Gastroesophageal sphincter (tissue), 4 donors: ENCODE measurements around the gene ABCA7. TPM values are rescaled to one million over a fixed set of nuclear protein-coding genes. Genes with fewer than 3 reads are reported as not detected.

ENCODE experiments used
- ATAC-seq: fragments of 150-250 bp; one replicate; pipeline ENCODE4 v1.9.1; 2016; ENCODE audit warnings: mild to moderate bottlenecking, moderate library complexity
- H3K27ac ChIP-seq, 4 donors: fragments of 200-600 bp; sonication (generic) in 3 of 4; 1 replicate in 3 of 4; 2 replicates in 1 of 4; pipeline ENCODE4 v1.5.1; 2016 to 2019
- H3K27me3 ChIP-seq: fragments of 200-600 bp; sonication (generic); one replicate; pipeline ENCODE4 v1.5.1; 2019
- H3K36me3 ChIP-seq, 2 donors: fragments of 200-600 bp; sonication (generic); one replicate each; pipeline ENCODE4 v1.5.1; 2019; ENCODE audit warnings: control low read depth in 1 of 2
- H3K4me1 ChIP-seq, 3 donors: fragments of 200-600 bp; sonication (generic); 1 replicate in 2 of 3; 2 replicates in 1 of 3; pipeline ENCODE4 v1.5.1; 2016 to 2019; ENCODE audit warnings: control low read depth in 2 of 3
- H3K4me3 ChIP-seq, 2 donors: fragments of 200-600 bp; sonication (generic); one replicate each; pipeline ENCODE4 v1.5.1; 2019; ENCODE audit warnings: mild to moderate bottlenecking in 1 of 2, moderate library complexity in 1 of 2
- H3K9me3 ChIP-seq, 3 donors: fragments of 200-600 bp; sonication (generic); one replicate each; pipeline ENCODE4 v1.5.1; 2017 to 2019; ENCODE audit warnings: control low read depth in 2 of 3
- EP300 ChIP-seq: sonication (generic); formaldehyde crosslinking; IDR thresholded peaks from one replicate; pipeline ENCODE4 v1.6.1; 2017; ENCODE audit warnings: antibody characterized with exemption, mild to moderate bottlenecking
- POLR2A ChIP-seq, 2 donors: fragments of 450-650 bp; IDR thresholded peaks; one replicate each; pipeline ENCODE4 v1.6.1; 2017; ENCODE audit warnings: antibody characterized with exemption in 2 of 2, mild to moderate bottlenecking in 2 of 2, moderate library complexity in 1 of 2
- POLR2AphosphoS5 ChIP-seq: sonication (generic); formaldehyde crosslinking; IDR thresholded peaks from one replicate; pipeline ENCODE4 v1.6.1; 2017; ENCODE audit warnings: antibody characterized with exemption
- WGBS, 2 donors: methylation state at CpG; one replicate each; pipeline ENCODE4 v1.1.5; 2018; ENCODE audit warnings: low coverage in 1 of 2; 5-methylcytosine and 5-hydroxymethylcytosine counted together
- total RNA-seq, 4 donors: library from RNA; depleted of rRNA; stranded (reverse); fragments of >200 nt; gene quantifications; one replicate each; pipeline ENCODE4 v1.1.0, GENCODE V29; 2016
- TF ChIP-seq, protein P1 (sequence below), 4 experiments: fragments of 200-600 bp in 2 of 4; fragments of 450-650 bp in 2 of 4; sonication (generic) in 1 of 4; IDR thresholded peaks; one replicate each; pipeline ENCODE4 v1.5.1; 2017 to 2019; ENCODE audit warnings: antibody characterized with exemption in 4 of 4, mild to moderate bottlenecking in 2 of 4, moderate library complexity in 2 of 4

The ABCA7 gene
- total RNA-seq, 4 donors from 2014 or later: 3.9 to 14.3 (median 6.4) TPM

GRCh38 chr19:1097810-1098176 is 57.9 kb downstream of the ABCA7 start:
- no peaks in the 10 kb centered on the region for H3K9me3 ChIP-seq
- WGBS, 2 donors: 57 to 86% methylated on average over 1 to 6 of the region's 7 CpGs
- H3K27ac ChIP-seq: peak overlapping the region in 2 of 4 donors; percentile 98
- no peak for ATAC-seq
- H3K4me1 ChIP-seq: peaks cover 0 to 72% (median 44%) of the 10 kb centered on the region in 3 donors
- peaks cover 0 to 11% of the 10 kb centered on the region in 2 donors for H3K36me3 ChIP-seq
- no peak overlapping the region for H3K4me3 ChIP-seq
- no peaks in the 10 kb centered on the region for H3K27me3 ChIP-seq
- no peak for TF ChIP-seq POLR2A (IDR thresholded peaks at IDR 0.05)
- TF ChIP-seq, protein P1, sequence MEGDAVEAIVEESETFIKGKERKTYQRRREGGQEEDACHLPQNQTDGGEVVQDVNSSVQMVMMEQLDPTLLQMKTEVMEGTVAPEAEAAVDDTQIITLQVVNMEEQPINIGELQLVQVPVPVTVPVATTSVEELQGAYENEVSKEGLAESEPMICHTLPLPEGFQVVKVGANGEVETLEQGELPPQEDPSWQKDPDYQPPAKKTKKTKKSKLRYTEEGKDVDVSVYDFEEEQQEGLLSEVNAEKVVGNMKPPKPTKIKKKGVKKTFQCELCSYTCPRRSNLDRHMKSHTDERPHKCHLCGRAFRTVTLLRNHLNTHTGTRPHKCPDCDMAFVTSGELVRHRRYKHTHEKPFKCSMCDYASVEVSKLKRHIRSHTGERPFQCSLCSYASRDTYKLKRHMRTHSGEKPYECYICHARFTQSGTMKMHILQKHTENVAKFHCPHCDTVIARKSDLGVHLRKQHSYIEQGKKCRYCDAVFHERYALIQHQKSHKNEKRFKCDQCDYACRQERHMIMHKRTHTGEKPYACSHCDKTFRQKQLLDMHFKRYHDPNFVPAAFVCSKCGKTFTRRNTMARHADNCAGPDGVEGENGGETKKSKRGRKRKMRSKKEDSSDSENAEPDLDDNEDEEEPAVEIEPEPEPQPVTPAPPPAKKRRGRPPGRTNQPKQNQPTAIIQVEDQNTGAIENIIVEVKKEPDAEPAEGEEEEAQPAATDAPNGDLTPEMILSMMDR (IDR thresholded peaks at IDR 0.05): no peak

DNA sequence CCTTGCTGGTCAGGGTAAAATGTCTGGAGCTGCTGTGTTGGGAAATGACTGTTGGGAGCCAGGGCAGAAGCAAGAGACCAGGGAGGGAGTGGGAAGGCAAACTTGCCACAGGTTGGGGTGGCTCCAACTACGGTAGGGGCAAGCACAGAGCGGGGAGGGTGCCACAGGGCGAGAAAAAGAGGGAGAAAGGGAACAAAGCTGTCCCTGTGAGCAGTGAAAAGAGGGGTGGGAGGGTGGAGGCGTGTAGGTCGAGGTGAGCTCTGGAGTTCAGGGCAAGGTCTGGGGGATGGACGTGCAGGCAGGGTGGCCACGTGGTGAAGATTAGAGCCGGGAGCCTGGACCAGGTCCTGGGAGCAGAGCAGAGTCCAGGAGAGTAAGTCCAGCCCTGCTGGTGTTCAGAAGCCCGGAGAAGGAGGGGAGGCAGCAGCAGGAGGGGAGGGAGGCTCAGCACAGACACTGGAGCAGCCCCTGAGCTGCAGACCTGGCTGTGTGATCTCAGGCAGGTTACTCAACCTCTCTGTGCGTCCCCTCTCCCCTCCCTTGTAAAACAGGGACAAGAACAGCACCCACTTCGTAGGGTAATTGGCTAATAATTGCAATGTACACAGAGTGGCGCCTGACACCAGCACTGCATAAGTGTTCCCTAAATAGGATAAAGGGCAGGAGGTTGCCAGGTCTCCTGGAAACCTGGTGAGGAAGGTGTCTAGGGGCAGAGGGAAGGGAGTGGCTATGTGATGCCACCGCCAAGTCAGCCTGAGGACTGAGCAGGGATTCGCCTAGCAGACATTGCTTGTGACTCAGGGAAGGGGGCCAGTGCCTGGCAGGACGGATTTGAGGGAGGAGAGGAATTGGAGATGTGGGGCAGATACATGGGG is 58.5 kb downstream of the ABCA7 start:
- Histone ChIP-seq H3K9me3 (no peaks in the 10 kb centered on the region), H3K4me3 (no peak overlapping the region), H3K27me3 (no peaks in the 10 kb centered on the region), H3K36me3 (peaks cover 0 to 4% of the 10 kb centered on the region in 2 donors), H3K27ac (peak overlapping the region in 3 of 4 donors; percentile 98), H3K4me1 (peaks cover 0 to 72% (median 47%) of the 10 kb centered on the region in 3 donors)
- WGBS, 2 donors: 43 to 76% methylated on average over 4 to 13 of the region's 15 CpGs
- no peak for ATAC-seq
- TF ChIP-seq POLR2A (IDR thresholded peaks at IDR 0.05) (peak in 1 of 2 donors; percentile 3), POLR2AphosphoS5 (no peak)

DNA sequence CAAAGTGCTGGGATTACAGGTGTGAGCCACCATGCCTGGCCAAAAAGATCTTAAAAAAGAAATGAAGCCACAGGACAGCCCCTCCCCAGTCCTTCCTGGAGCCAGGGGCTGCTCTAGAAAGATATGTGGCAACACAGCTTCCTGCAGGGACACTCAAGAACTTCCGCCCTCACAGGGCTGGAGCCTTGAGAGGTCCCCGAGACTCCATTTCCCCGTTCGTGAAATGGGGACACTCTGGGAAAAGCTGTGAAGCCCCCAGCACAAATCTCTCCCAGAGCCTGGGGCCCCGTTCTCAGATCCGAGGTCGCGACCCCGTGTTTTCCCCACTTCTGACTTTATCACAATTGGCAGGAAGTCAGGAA is 61.4 kb downstream of the ABCA7 start:
- no peaks in the 10 kb centered on the region for H3K27me3 ChIP-seq
- peak overlapping the region in 1 of 2 donors; percentile 6 for H3K4me3 ChIP-seq
- ATAC-seq: peak; percentile 16
- H3K36me3 ChIP-seq: peaks cover 0 to 10% of the 10 kb centered on the region in 2 donors
- no peak for TF ChIP-seq EP300
- no peak for TF ChIP-seq POLR2AphosphoS5
- TF ChIP-seq, protein P1 (IDR thresholded peaks at IDR 0.05): no peak
- no peak for TF ChIP-seq POLR2A (IDR thresholded peaks at IDR 0.05)
- H3K4me1 ChIP-seq: peaks cover 0 to 70% (median 51%) of the 10 kb centered on the region in 3 donors
- peak overlapping the region; percentile 55 to 98 (median 98) for H3K27ac ChIP-seq
- H3K9me3 ChIP-seq: no peaks in the 10 kb centered on the region
- 30% methylated on average over 2 of the region's 9 CpGs; no CpG with 5 or more reads in 1 of the 2 donors for WGBS, 2 donors

GRCh38 chr19:1102407-1103131 is 62.7 kb downstream of the ABCA7 start:
- H3K4me3 ChIP-seq: peak overlapping the region in 1 of 2 donors; percentile 75
- 6 to 52% methylated on average over 2 to 8 of the region's 17 CpGs for WGBS, 2 donors
- peaks cover 0 to 22% of the 10 kb centered on the region in 2 donors for H3K36me3 ChIP-seq
- peak; percentile 35 for ATAC-seq
- peak overlapping the region; percentile 75 to 98 (median 98) for H3K27ac ChIP-seq
- TF ChIP-seq, protein P1 (IDR thresholded peaks at IDR 0.05): no peak
- peak; percentile 96 for TF ChIP-seq POLR2AphosphoS5
- no peaks in the 10 kb centered on the region for H3K27me3 ChIP-seq
- H3K9me3 ChIP-seq: no peaks in the 10 kb centered on the region
- peaks cover 0 to 83% (median 52%) of the 10 kb centered on the region in 3 donors for H3K4me1 ChIP-seq

GRCh38 chr19:1103132-1103707 is 63.3 kb downstream of the ABCA7 start:
- Histone ChIP-seq H3K4me1 (peaks cover 0 to 86% (median 50%) of the 10 kb centered on the region in 3 donors), H3K27me3 (no peaks in the 10 kb centered on the region), H3K4me3 (peak overlapping the region in 1 of 2 donors; percentile 75), H3K9me3 (no peaks in the 10 kb centered on the region), H3K36me3 (peaks cover 0 to 29% of the 10 kb centered on the region in 2 donors), H3K27ac (peak overlapping the region; percentile 75 to 98 (median 98))
- WGBS, 2 donors: 6 to 27% methylated on average over 8 to 16 of the region's 20 CpGs
- ATAC-seq: no peak
- TF ChIP-seq POLR2AphosphoS5 (no peak), EP300 (no peak)
- TF ChIP-seq, protein P1 (IDR thresholded peaks at IDR 0.05): no peak
